Left lung (tissue), 10 donors: Measurements from ENCODE around the gene BRME1. TPM values are rescaled to one million over a fixed set of nuclear protein-coding genes. Genes with fewer than 3 reads are reported as not detected.
A peak's percentile ranks its signal among the peaks of the same experiment; 100 is the strongest.

Experiments
- ATAC-seq: fragments of 200-7000 bp; cut with Tn5 transposase; one replicate; pipeline ENCODE4 v1.9.1; 2020; ENCODE audit warnings: moderate library complexity
- DNase-seq, 4 donors: peaks; one replicate each; pipeline ENCODE4 v3.0.0-alpha.2; 2013 to 2020
- H3K27ac ChIP-seq, 2 donors: fragments of 200-600 bp; sonication (generic) in 1 of 2; one replicate each; pipeline versions ENCODE4 v1.5.0 to v1.8.0; 2020 to 2021
- H3K27me3 ChIP-seq, 2 donors: fragments of 200-600 bp; sonication (generic) in 1 of 2; one replicate each; pipeline versions ENCODE4 v1.5.0 to v1.8.0; 2020 to 2021
- H3K36me3 ChIP-seq, 2 donors: fragments of 200-600 bp; sonication (generic) in 1 of 2; one replicate each; pipeline versions ENCODE4 v1.5.0 to v1.8.0; 2020 to 2021
- H3K4me1 ChIP-seq, 2 donors: fragments of 200-600 bp; one replicate each; pipeline ENCODE4 v1.8.0; 2021
- H3K4me3 ChIP-seq, 2 donors: fragments of 200-600 bp; sonication (generic) in 1 of 2; one replicate each; pipeline versions ENCODE4 v1.5.0 to v1.8.0; 2020 to 2021; ENCODE audit warnings: mild to moderate bottlenecking in 1 of 2
- H3K9me3 ChIP-seq, 2 donors: fragments of 200-600 bp; sonication (generic) in 1 of 2; one replicate each; pipeline versions ENCODE4 v1.5.0 to v1.8.0; 2020 to 2021
- CTCF ChIP-seq, 2 donors: fragments of 200-600 bp; sonication (generic) in 1 of 2; IDR thresholded peaks; one replicate each; pipeline versions ENCODE4 v1.5.0 to v1.8.0; 2021; ENCODE audit warnings: antibody characterized with exemption in 2 of 2
- intact Hi-C, 2 donors: fragments of 100-400 bp; cut with DNase I; formaldehyde crosslinking; loops; one replicate each; pipeline versions ENCODE4 v1.11.2 to v1.14.2; 2022
- polyA plus RNA-seq, 6 donors: library from polyadenylated mRNA; unstranded; fragments of 120-200 nt; gene quantifications; one replicate each; pipeline ENCODE4 v1.2.1, GENCODE V29; 2013; ENCODE audit not compliant: insufficient read length in 6 of 6
- total RNA-seq, 2 donors: library from RNA; stranded (reverse); fragmentation: NEBNext Ultra II Directional; extraction: Animal tissue kit (Norgen Biotek cat#: 25700); gene quantifications; one replicate each; pipeline ENCODE4 v1.2.1, GENCODE V29; 2021
- donor health status: DM: no; HTN: yes; CAD: no.
- donor health status: DM: no; HTN: no; CAD: no.

The BRME1 gene
- total and polyA plus RNA-seq, 8 donors, result 3.7 to 7.8 (median 7.1) TPM

DNA sequence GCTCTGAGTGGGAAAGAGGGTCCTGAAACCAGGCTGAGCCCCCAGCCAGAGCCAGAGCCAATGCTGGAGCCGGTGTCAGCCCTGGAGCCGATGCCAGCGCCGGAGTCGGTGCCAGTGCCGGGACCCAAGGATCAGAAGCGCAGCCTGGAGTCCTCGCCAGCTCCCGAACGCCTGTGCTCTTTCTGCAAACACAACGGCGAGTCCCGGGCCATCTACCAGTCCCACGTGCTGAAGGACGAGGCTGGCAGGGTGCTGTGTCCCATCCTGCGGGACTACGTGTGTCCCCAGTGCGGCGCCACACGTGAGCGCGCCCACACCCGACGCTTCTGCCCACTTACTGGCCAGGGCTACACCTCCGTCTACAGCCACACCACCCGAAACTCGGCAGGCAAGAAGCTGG, 28.6 kb downstream of the BRME1 start:
- Histone ChIP-seq H3K4me1 (peaks cover 14 to 41% of the 10 kb centered on the region in 2 donors), H3K36me3 (no peaks in the 10 kb centered on the region), H3K27me3 (no peaks in the 10 kb centered on the region), H3K4me3 (no peak overlapping the region), H3K9me3 (no peaks in the 10 kb centered on the region), H3K27ac (no peak overlapping the region)
- DNase-seq (no peak), ATAC-seq (no peak)
- intact Hi-C loops, result loop anchor here in 1 of 2 donors (5.0 kb wide), 1 partner anchor 200 kb away; no protein-coding TSS in a partner anchor
- no peak for TF ChIP-seq CTCF (IDR thresholded peaks at IDR 0.05)

DNA sequence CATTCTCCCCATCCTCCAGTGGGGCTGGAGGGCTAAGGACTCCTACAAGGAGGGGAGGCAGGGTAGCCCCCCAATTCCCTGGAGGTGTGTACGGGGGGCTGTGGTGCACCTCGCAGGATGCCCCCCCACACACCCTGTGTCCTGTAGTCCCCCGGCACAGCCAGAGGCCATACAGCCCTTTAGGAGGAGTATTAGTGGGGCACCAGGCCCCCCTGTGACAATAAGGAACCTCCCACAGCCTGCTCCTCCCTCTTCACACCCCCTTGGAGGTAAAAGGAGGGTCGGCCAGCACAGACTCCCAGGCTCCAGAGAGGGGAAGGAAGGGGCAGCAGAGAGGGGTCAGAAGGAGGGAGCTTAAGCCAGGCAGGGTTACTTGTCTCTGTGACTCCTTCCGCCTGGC, 29.1 kb downstream of the BRME1 start, which contains the start of gene NANOS3:
Gene NANOS3 (plus strand): TSS at position 301 of the 400 bp plus-strand sequence. CDS start 115 bp downstream, outside the sequence.
- H3K27me3 ChIP-seq, result no peaks in the 10 kb centered on the region
- no peaks in the 10 kb centered on the region for H3K36me3 ChIP-seq
- H3K4me3 ChIP-seq, result no peak within 1 kb of the TSS
- H3K9me3 ChIP-seq, result no peaks in the 10 kb centered on the region
- no peak within 1 kb of the TSS for H3K27ac ChIP-seq
- no peak for ATAC-seq
- DNase-seq, result no peak
- H3K4me1 ChIP-seq, result peaks cover 12 to 36% of the 10 kb centered on the region in 2 donors
- TF ChIP-seq CTCF (IDR thresholded peaks at IDR 0.05), result no peak
- intact Hi-C loops, result loop anchor here in 1 of 2 donors (5.0 kb wide), 1 partner anchor 200 kb away; no protein-coding TSS in a partner anchor

GRCh38 chr19:13875824-13876223, 30.1 kb downstream of the BRME1 start:
- intact Hi-C loops, result loop anchor here in 1 of 2 donors (5.0 kb wide), 1 partner anchor 201 kb away; no protein-coding TSS in a partner anchor
- no peak for ATAC-seq

DNA sequence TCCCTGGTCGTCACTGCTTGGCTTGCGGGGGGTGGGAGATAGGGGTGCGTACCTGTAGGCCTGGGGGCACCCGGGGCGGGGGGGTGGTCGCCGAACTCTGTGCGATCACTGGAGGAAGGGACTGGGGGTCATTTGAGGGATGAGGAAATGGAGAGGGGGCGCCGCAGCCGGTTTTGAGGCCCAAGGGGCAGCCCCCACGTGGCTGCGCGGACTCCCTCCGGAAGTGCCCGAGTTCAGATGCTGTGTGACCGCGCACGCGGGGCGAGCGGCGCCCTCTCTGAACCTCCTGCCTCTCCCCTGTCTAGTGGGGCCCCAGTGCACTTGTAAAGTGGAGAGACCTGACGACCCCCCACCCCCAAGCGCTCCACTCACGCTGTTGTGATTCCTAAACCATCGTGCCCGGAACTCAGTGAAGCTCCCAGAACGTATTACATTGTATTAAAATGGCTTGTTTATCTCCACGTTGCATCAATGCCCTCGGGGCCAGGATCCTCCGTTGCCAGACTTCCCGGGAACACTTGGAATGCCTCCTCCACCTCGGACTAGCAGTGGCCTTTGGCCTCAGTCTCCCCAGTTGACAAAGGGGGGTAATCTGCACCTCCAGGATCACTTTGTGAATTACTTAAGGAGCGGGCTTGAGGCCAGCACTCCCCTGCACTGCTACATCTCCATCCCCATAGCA, 31.9 kb downstream of the BRME1 start:
- intact Hi-C loops, result no loop called here
- peaks cover 0 to 11% of the 10 kb centered on the region in 2 donors for H3K4me1 ChIP-seq
- H3K4me3 ChIP-seq, result no peak overlapping the region
- no peaks in the 10 kb centered on the region for H3K27me3 ChIP-seq
- ATAC-seq (no peak), DNase-seq (no peak)
- no peaks in the 10 kb centered on the region for H3K9me3 ChIP-seq
- H3K27ac ChIP-seq, result no peak overlapping the region
- TF ChIP-seq CTCF (IDR thresholded peaks at IDR 0.05), result no peak
- no peaks in the 10 kb centered on the region for H3K36me3 ChIP-seq

More at GRCh38 chr19:13875824-13876223, 30.1 kb downstream of the BRME1 start:
- no peak for TF ChIP-seq CTCF (IDR thresholded peaks at IDR 0.05)
- DNase-seq, result no peak
- Histone ChIP-seq H3K27ac (no peak overlapping the region), H3K36me3 (no peaks in the 10 kb centered on the region), H3K4me1 (peaks cover 5 to 26% of the 10 kb centered on the region in 2 donors), H3K27me3 (no peaks in the 10 kb centered on the region), H3K4me3 (no peak overlapping the region), H3K9me3 (no peaks in the 10 kb centered on the region)

- H3K4me1 ChIP-seq, result peaks cover 0 to 11% of the 10 kb centered on the region in 2 donors
- H3K27me3 ChIP-seq, result no peaks in the 10 kb centered on the region
- no peaks in the 10 kb centered on the region for H3K36me3 ChIP-seq
- peak in 1 of 4 donors; percentile 83 for DNase-seq
- H3K4me3 ChIP-seq, result peak overlapping the region; percentile 19 to 36
- peak; percentile 68 for ATAC-seq
- H3K27ac ChIP-seq, result no peak overlapping the region
- no peak for TF ChIP-seq CTCF (IDR thresholded peaks at IDR 0.05)
- H3K9me3 ChIP-seq, result no peaks in the 10 kb centered on the region
- intact Hi-C loops, result no loop called here
These were observed 33.1 kb downstream of the BRME1 start for GRCh38 chr19:13872695-13873389.
